Activated CD4-positive, CD25-positive, alpha-beta regulatory T cell treated with anti-CD3 and anti-CD28 coated beads, Interleukin-2, amount 50 U/mL, for 72 hours (primary cell): ENCODE data around the gene JARID2.

ENCODE experiments used
- DNase-seq: peaks from one replicate; pipeline ENCODE4 v3.0.0; 2021

Gene JARID2

GRCh38 chr6:15427331-15428070 lies 181.6 kb downstream of the JARID2 start:
- no peak for DNase-seq

GRCh38 chr6:15429141-15430110 lies 183.6 kb downstream of the JARID2 start:
- no peak for DNase-seq

GRCh38 chr6:15430186-15430585 lies 184.3 kb downstream of the JARID2 start:
- no peak for DNase-seq

- no peak for DNase-seq
Measured at GRCh38 chr6:15430931-15431405, 185.1 kb downstream of the JARID2 start.

- DNase-seq: no peak
Measured at GRCh38 chr6:15431762-15432483, 186.1 kb downstream of the JARID2 start.

- DNase-seq: no peak
Measured at GRCh38 chr6:15433511-15433861, 187.6 kb downstream of the JARID2 start.

- DNase-seq: no peak
Measured at GRCh38 chr6:15434263-15434662, 188.4 kb downstream of the JARID2 start.

GRCh38 chr6:15434823-15435380 lies 189.0 kb downstream of the JARID2 start:
- DNase-seq: no peak

GRCh38 chr6:15435468-15435867 lies 189.6 kb downstream of the JARID2 start:
- no peak for DNase-seq

- DNase-seq: no peak
Measured at GRCh38 chr6:15436451-15436850, 190.6 kb downstream of the JARID2 start.

GRCh38 chr6:15437090-15437635 lies 191.3 kb downstream of the JARID2 start:
- no peak for DNase-seq

- DNase-seq: no peak
Measured at GRCh38 chr6:15439410-15440025, 193.6 kb downstream of the JARID2 start.

- DNase-seq: no peak
Measured at GRCh38 chr6:15440040-15440439, 194.2 kb downstream of the JARID2 start.

GRCh38 chr6:15441215-15441868 lies 195.5 kb downstream of the JARID2 start:
- no peak for DNase-seq

GRCh38 chr6:15441981-15442380 lies 196.1 kb downstream of the JARID2 start:
- DNase-seq: no peak

- no peak for DNase-seq
Measured at GRCh38 chr6:15442467-15442866, 196.6 kb downstream of the JARID2 start.

GRCh38 chr6:15443119-15443830 lies 197.4 kb downstream of the JARID2 start:
- DNase-seq: no peak

GRCh38 chr6:15444081-15444731 lies 198.3 kb downstream of the JARID2 start:
- no peak for DNase-seq

- no peak for DNase-seq
Measured at GRCh38 chr6:15444881-15445280, 199.0 kb downstream of the JARID2 start.

- DNase-seq: no peak
Measured at GRCh38 chr6:15447546-15448267, 201.8 kb downstream of the JARID2 start.
